Fibroblast of skin of left quadriceps (primary cell): ENCODE data around the gene BFSP2.

Source experiments
- DNase-seq, 2 experiments: peaks; one replicate each; pipeline ENCODE4 v3.0.0-alpha.2; 2013; ENCODE audit warnings: low read depth in 2 of 2

The BFSP2 gene

GRCh38 chr3:133418361-133418760 lies 18.5 kb downstream of the BFSP2 start:
- DNase-seq: no peak

- DNase-seq: no peak
Observed at GRCh38 chr3:133419151-133419909, 19.5 kb downstream of the BFSP2 start.

GRCh38 chr3:133424937-133425869 lies 25.3 kb downstream of the BFSP2 start:
- no peak for DNase-seq

GRCh38 chr3:133425898-133426297 lies 26.0 kb downstream of the BFSP2 start:
- no peak for DNase-seq

- DNase-seq: no peak
Observed at GRCh38 chr3:133426721-133427120, 26.9 kb downstream of the BFSP2 start.

- no peak for DNase-seq
Observed at GRCh38 chr3:133428552-133428951, 28.7 kb downstream of the BFSP2 start.

- no peak for DNase-seq
Observed at GRCh38 chr3:133429063-133429462, 29.2 kb downstream of the BFSP2 start.

GRCh38 chr3:133439563-133439962 lies 39.7 kb downstream of the BFSP2 start:
- DNase-seq: no peak

GRCh38 chr3:133440652-133441051 lies 40.8 kb downstream of the BFSP2 start:
- no peak for DNase-seq

GRCh38 chr3:133441867-133442270 lies 42.0 kb downstream of the BFSP2 start:
- no peak for DNase-seq

- no peak for DNase-seq
Observed at GRCh38 chr3:133442518-133442917, 42.7 kb downstream of the BFSP2 start.

- no peak for DNase-seq
Observed at GRCh38 chr3:133443649-133444422, 44.0 kb downstream of the BFSP2 start.

GRCh38 chr3:133444423-133444774 lies 44.5 kb downstream of the BFSP2 start:
- DNase-seq: no peak

- no peak for DNase-seq
Observed at GRCh38 chr3:133445108-133445507, 45.3 kb downstream of the BFSP2 start.

GRCh38 chr3:133447750-133448477 lies 48.1 kb downstream of the BFSP2 start:
- no peak for DNase-seq

GRCh38 chr3:133448478-133449122 lies 48.7 kb downstream of the BFSP2 start:
- no peak for DNase-seq

GRCh38 chr3:133451309-133451708 lies 51.5 kb downstream of the BFSP2 start:
- DNase-seq: no peak

- DNase-seq: no peak
Observed at GRCh38 chr3:133452641-133453319, 52.9 kb downstream of the BFSP2 start.

- no peak for DNase-seq
Observed at GRCh38 chr3:133453383-133453782, 53.5 kb downstream of the BFSP2 start.

GRCh38 chr3:133455281-133455680 lies 55.4 kb downstream of the BFSP2 start:
- no peak for DNase-seq
